ENCODE measurements around the gene RAB28. TPM values are rescaled to one million over a fixed set of nuclear protein-coding genes. Genes with fewer than 3 reads are reported as not detected.

Gene RAB28
- total and polyA plus RNA-seq, 9 of the 15 experiments (the other 6 are each of a cell fraction or from before 2014, with no cell fraction given) = 6.7 to 40.4 (median 23.0) TPM

GRCh38 chr4:13399257-13399656 lies 84.9 kb downstream of the RAB28 start:
- Histone ChIP-seq H4K20me1 (replicated peaks; ENCODE audit: control insufficient read depth, insufficient read depth, low read length) (no peaks in the 10 kb centered on the region), H3K27ac (ENCODE audit: extremely low read depth, low read depth, low read length) (peak overlapping the region; percentile 64), H3K9ac (ENCODE audit: insufficient read depth in 1 of 2, low read depth in 2 of 2, low read length in 2 of 2) (no peak overlapping the region), H2AFZ (ENCODE audit: low read depth, low read length) (0 out of 2 replicates have a peak overlapping the region, but pooled peaks have one; percentile 44), H3K36me3 (ENCODE audit: control insufficient read depth, insufficient read depth, low read length) (no peaks in the 10 kb centered on the region), H3K4me1 (replicated peaks in 1 of 2; ENCODE audit: control insufficient read depth in 2 of 2, insufficient read depth in 2 of 2, low read length in 2 of 2) (peaks cover 5 to 9% of the 10 kb centered on the region in 2 experiments; a peak in 3 of 5 replicates), H3K27me3 (ENCODE audit: control insufficient read depth in 2 of 2, insufficient read depth in 2 of 2, low read length in 2 of 2) (no peaks in the 10 kb centered on the region), H3K4me2 (ENCODE audit: insufficient read depth, low read length) (peak overlapping the region; percentile 43; the same call in 1 of the 2 replicates), H3K4me3 (no peak overlapping the region), H3K9me1 (ENCODE audit: control insufficient read depth, insufficient read depth, low read length) (no peaks in the 10 kb centered on the region), H3K79me2 (ENCODE audit: control insufficient read depth, insufficient read depth, low read length) (peaks cover 8% of the 10 kb centered on the region; the same call in 2 of the 3 replicates), H3K9me3 (replicated peaks; ENCODE audit: control insufficient read depth, insufficient read depth, low read depth, low read length) (no peaks in the 10 kb centered on the region)
- peak; percentile 42 for FAIRE-seq
- intact Hi-C loops (cut with micrococcal nuclease) = no loop called here
- BruUV-seq (replicated peaks) = no TSS peak
- peak; percentile 92 for ATAC-seq
- in situ Hi-C loops (cut with MboI) = no loop called here
- DNase-seq (ENCODE audit: extremely low read depth in 1 of 4, low spot score in 3 of 4) = peak in 2 of 4 experiments; percentile 31
- CTCF ChIA-PET (ENCODE audit: low intra/inter-chr PET ratio) = no interaction called here
- POLR2A ChIA-PET = interaction anchor here (0.6 kb wide), 1 partner anchor 32 kb away, joined by 3 read pairs; no protein-coding TSS in a partner anchor
- TF ChIP-seq MEIS2 (IDR thresholded peaks at IDR 0.05; ENCODE audit: partially characterized antibody) = peak; percentile 81
- TF ChIP-seq ZNF253 (CRISPR knock-in tag; conservative IDR thresholded peaks at IDR 0.05) = no peak
- no peak for TF ChIP-seq CBX1 (IDR thresholded peaks at IDR 0.05; ENCODE audit: low read depth)
- peak; percentile 70; the same call in 1 of the 2 replicates for TF ChIP-seq NFE2L1 (tag; IDR thresholded peaks at IDR 0.05; ENCODE audit: borderline replicate concordance, low read depth)
- no peak for TF ChIP-seq RBM34 (IDR thresholded peaks at IDR 0.05; ENCODE audit: borderline replicate concordance, insufficient read depth, low read length)
- TF ChIP-seq ZNF316 (IDR thresholded peaks at IDR 0.05) = peak; percentile 98
- TF ChIP-seq ZNF146 (CRISPR knock-in tag; IDR thresholded peaks at IDR 0.05; ENCODE audit: unreplicated experiment) = no peak
- TF ChIP-seq PKNOX1 (IDR thresholded peaks at IDR 0.05) = peak; percentile 60
- peak; percentile 38; the same call in 1 of the 2 replicates for TF ChIP-seq SOX6 (IDR thresholded peaks at IDR 0.05)
- TF ChIP-seq DPF2 (IDR thresholded peaks at IDR 0.05) = peak; percentile 76
- TF ChIP-seq SMARCE1 (IDR thresholded peaks at IDR 0.05) = peak; percentile 54; the same call in 1 of the 2 replicates
- peak; percentile 96 for TF ChIP-seq MAFG (tag; conservative IDR thresholded peaks at IDR 0.05)
- 0 out of 2 replicates have a peak, but pooled peaks have one; percentile 12 for TF ChIP-seq RAD51 (IDR thresholded peaks at IDR 0.05; ENCODE audit: borderline replicate concordance, low read depth)
- 0 out of 2 replicates have a peak, but pooled peaks have one; percentile 47 for TF ChIP-seq BACH1 (tag; IDR thresholded peaks at IDR 0.05)
- TF ChIP-seq CAMTA2 (CRISPR knock-in tag; conservative IDR thresholded peaks at IDR 0.05) = no peak
- TF ChIP-seq ARID1B (IDR thresholded peaks at IDR 0.05) = peak; percentile 72
- TF ChIP-seq LEF1 (IDR thresholded peaks at IDR 0.05) = peak; percentile 37; the same call in 1 of the 2 replicates
- TF ChIP-seq PYGO2 (tag; IDR thresholded peaks at IDR 0.05) = no peak
- no peak for TF ChIP-seq ZFPM2 (CRISPR knock-in tag; IDR thresholded peaks at IDR 0.05)
- no peak for TF ChIP-seq ZNF282 (CRISPR knock-in tag; IDR thresholded peaks at IDR 0.05)
- TF ChIP-seq CBFA2T3 (IDR thresholded peaks at IDR 0.05) = peak; percentile 46; the same call in 1 of the 2 replicates
- TF ChIP-seq, protein P1, sequence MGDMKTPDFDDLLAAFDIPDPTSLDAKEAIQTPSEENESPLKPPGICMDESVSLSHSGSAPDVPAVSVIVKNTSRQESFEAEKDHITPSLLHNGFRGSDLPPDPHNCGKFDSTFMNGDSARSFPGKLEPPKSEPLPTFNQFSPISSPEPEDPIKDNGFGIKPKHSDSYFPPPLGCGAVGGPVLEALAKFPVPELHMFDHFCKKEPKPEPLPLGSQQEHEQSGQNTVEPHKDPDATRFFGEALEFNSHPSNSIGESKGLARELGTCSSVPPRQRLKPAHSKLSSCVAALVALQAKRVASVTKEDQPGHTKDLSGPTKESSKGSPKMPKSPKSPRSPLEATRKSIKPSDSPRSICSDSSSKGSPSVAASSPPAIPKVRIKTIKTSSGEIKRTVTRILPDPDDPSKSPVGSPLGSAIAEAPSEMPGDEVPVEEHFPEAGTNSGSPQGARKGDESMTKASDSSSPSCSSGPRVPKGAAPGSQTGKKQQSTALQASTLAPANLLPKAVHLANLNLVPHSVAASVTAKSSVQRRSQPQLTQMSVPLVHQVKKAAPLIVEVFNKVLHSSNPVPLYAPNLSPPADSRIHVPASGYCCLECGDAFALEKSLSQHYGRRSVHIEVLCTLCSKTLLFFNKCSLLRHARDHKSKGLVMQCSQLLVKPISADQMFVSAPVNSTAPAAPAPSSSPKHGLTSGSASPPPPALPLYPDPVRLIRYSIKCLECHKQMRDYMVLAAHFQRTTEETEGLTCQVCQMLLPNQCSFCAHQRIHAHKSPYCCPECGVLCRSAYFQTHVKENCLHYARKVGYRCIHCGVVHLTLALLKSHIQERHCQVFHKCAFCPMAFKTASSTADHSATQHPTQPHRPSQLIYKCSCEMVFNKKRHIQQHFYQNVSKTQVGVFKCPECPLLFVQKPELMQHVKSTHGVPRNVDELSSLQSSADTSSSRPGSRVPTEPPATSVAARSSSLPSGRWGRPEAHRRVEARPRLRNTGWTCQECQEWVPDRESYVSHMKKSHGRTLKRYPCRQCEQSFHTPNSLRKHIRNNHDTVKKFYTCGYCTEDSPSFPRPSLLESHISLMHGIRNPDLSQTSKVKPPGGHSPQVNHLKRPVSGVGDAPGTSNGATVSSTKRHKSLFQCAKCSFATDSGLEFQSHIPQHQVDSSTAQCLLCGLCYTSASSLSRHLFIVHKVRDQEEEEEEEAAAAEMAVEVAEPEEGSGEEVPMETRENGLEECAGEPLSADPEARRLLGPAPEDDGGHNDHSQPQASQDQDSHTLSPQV (IDR thresholded peaks at IDR 0.05) = 0 out of 2 replicates have a peak, but pooled peaks have one; percentile 54
